PFSK-1 (cell line): ENCODE results near the gene RAC2.

ENCODE experiments used
- POLR2AphosphoS5 ChIP-seq: IDR thresholded peaks from 2 replicates; pipeline ENCODE4 v1.6.1; 2012; ENCODE audit warnings: low read depth, mild to moderate bottlenecking, control low read depth, low read length, moderate library complexity
- TAF1 ChIP-seq: IDR thresholded peaks from 2 replicates; pipeline ENCODE4 v1.6.1; 2012; ENCODE audit warnings: low read length, control low read depth, borderline replicate concordance; ENCODE audit not compliant: insufficient read depth
- TF ChIP-seq, protein P1 (sequence below), 2 experiments: IDR thresholded peaks; 2 replicates each; pipeline versions ENCODE4 v1.6.1 to v1.8.0; 2011 to 2012; ENCODE audit warnings: low read depth in 2 of 2, low read length in 2 of 2, control low read depth in 1 of 2, inconsistent platforms in 1 of 2, mild to moderate bottlenecking in 1 of 2, moderate library complexity in 1 of 2; ENCODE audit not compliant: insufficient read depth in 1 of 2

DNA sequence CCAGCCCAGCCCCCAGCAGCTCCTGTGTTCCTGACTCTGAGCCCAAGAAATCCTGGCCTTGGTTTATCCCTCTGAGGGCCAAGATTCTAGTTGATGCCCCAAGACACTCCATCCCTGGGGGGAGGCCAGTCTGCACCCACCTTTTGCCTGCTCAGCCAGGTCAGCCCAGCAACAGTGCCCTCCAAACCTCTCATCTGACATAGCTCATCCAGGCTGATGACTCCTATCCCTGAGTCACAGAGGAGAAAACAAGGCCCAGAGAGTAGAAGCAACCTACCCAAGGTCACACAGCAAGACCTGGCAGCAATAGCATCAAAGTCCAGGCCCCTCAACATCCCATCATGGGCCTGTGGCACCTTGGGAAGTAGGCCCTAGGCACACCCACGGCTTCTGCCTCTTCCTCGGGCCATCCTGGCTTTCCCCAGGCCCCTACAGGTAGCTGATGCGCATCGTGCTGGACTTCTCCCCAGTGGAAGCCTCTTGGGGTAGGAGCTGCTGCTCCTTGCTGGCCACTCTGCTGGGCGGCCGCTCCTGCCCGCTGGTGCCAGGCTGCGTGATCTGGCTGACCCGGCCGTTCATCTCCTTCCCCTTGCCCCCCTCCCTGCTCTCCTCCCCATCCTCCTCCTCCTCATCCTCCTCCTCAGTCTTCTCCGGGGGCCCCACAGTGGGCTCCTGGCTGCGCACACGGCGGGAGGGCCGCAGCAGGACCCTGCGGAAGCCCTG is 37.8 kb downstream of the RAC2 start:
- no peak for TF ChIP-seq POLR2AphosphoS5
- TF ChIP-seq TAF1, result no peak
- TF ChIP-seq, protein P1, sequence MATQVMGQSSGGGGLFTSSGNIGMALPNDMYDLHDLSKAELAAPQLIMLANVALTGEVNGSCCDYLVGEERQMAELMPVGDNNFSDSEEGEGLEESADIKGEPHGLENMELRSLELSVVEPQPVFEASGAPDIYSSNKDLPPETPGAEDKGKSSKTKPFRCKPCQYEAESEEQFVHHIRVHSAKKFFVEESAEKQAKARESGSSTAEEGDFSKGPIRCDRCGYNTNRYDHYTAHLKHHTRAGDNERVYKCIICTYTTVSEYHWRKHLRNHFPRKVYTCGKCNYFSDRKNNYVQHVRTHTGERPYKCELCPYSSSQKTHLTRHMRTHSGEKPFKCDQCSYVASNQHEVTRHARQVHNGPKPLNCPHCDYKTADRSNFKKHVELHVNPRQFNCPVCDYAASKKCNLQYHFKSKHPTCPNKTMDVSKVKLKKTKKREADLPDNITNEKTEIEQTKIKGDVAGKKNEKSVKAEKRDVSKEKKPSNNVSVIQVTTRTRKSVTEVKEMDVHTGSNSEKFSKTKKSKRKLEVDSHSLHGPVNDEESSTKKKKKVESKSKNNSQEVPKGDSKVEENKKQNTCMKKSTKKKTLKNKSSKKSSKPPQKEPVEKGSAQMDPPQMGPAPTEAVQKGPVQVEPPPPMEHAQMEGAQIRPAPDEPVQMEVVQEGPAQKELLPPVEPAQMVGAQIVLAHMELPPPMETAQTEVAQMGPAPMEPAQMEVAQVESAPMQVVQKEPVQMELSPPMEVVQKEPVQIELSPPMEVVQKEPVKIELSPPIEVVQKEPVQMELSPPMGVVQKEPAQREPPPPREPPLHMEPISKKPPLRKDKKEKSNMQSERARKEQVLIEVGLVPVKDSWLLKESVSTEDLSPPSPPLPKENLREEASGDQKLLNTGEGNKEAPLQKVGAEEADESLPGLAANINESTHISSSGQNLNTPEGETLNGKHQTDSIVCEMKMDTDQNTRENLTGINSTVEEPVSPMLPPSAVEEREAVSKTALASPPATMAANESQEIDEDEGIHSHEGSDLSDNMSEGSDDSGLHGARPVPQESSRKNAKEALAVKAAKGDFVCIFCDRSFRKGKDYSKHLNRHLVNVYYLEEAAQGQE (IDR thresholded peaks at IDR 0.05; ENCODE audit: insufficient read depth in 1 of 2, low read depth in 2 of 2, low read length in 2 of 2), result no peak
